ENCODE measurements around the gene RAB8B.

Gene RAB8B

GRCh38 chr15:63188926-63189871 lies at the start of gene RAB8B:
RAB8B (plus strand) TSS chr15:63189606; CDS start chr15:63189625, 19 bp downstream.
- in situ Hi-C loops (cut with MboI; ENCODE audit: low sequenced_read_pairs) = no loop called here

- in situ Hi-C loops (cut with MboI; ENCODE audit: low sequenced_read_pairs) = no loop called here
These were observed 48.5 kb upstream of the RAB8B start for GRCh38 chr15:63140936-63141335.

DNA sequence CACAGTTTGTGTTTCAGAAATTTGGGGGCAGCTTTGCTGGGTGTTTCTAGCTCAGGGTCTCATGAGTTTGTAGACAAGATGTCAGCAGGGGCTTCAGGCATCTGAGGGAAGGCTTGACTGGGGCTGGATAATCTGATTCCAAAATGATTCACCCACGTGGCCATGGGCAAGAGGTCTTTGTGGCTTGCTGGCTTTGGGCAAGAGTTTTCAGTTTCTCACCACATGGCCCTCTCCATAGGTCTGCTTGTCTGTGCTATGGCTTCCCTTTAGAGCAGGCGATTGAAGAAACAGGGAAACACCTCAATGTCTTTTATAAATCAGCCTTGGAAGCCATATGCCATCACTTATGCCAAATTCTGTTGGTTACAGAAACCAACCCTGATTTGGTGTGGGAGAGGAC lies 44.0 kb upstream of the RAB8B start:
- in situ Hi-C loops (cut with MboI; ENCODE audit: low sequenced_read_pairs) = no loop called here

DNA sequence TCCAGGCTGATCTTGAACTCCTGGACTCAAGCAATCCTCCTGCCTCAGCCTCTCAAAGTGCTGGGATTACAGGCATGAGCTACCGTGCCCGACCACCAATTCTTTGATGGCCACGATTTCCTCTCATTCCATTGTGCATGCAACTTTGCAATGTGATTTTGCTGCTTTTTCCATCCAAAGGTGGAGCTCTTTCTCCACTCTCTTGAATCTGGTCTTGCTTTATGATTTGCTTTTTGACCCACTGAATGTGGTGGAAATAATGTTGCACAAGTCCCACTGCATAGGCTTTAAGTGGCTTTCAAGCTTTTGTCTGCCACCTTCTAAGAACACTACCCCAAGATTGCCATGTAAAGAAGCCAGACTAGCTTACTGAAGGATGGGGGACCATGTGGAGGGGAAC lies 42.7 kb upstream of the RAB8B start:
- in situ Hi-C loops (cut with MboI; ENCODE audit: low sequenced_read_pairs) = no loop called here

GRCh38 chr15:63151665-63152064 lies 37.7 kb upstream of the RAB8B start:
- in situ Hi-C loops (cut with MboI; ENCODE audit: low sequenced_read_pairs) = no loop called here

- in situ Hi-C loops (cut with MboI; ENCODE audit: low sequenced_read_pairs) = no loop called here
These were observed 33.9 kb upstream of the RAB8B start for GRCh38 chr15:63155486-63155885.

- in situ Hi-C loops (cut with MboI; ENCODE audit: low sequenced_read_pairs) = no loop called here
These were observed 33.2 kb upstream of the RAB8B start for GRCh38 chr15:63156086-63156710.

DNA sequence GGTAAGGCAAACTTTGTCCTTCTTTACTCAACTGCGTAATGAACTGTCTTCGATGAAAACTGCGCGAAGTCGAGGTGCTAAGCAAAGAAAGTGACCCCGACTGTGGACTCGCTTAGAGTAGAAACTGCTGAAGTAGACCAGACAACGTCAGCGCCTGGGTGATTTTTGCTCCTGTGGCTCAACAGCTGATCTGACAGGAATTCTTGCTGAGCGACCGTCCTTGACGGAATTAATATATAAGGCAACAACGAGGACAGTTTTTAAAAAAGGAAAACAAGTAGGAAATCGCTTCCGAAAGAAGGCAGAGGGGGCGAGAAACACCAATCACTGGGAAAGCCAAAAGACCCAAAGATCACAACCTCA lies 32.7 kb upstream of the RAB8B start:
- in situ Hi-C loops (cut with MboI; ENCODE audit: low sequenced_read_pairs) = no loop called here

GRCh38 chr15:63157118-63157843 lies 32.1 kb upstream of the RAB8B start, which contains the start of gene RPS27L:
RPS27L (minus strand) TSS chr15:63157477; CDS start chr15:63157405, 72 bp downstream.
- in situ Hi-C loops (cut with MboI; ENCODE audit: low sequenced_read_pairs) = no loop called here

DNA sequence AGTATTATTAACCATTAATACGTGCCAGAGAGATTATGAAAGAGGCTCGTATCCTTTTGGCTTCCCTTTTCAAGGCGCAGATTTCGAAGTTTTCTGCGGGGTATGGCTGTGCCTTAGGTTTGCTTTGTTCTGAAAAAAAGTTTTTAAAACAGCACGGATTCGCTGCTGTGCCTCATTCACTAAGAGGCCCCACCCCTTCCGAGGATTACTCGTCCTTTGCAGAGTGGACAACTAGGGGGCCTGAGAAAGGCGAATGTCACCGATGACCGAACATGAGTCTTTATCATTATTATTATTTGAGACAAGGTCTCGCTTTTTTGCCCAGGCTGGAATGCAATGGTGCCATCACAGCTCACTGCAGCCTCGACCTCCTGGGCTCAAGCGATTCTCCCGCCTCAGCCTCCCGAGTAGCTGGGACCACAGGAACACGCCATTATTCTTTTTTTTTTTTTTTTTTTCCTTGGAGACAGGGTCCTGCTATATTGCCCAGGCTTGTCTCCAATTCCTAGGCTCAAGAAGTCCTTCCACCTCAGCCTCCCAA lies 31.4 kb upstream of the RAB8B start:
- in situ Hi-C loops (cut with MboI; ENCODE audit: low sequenced_read_pairs) = no loop called here

DNA sequence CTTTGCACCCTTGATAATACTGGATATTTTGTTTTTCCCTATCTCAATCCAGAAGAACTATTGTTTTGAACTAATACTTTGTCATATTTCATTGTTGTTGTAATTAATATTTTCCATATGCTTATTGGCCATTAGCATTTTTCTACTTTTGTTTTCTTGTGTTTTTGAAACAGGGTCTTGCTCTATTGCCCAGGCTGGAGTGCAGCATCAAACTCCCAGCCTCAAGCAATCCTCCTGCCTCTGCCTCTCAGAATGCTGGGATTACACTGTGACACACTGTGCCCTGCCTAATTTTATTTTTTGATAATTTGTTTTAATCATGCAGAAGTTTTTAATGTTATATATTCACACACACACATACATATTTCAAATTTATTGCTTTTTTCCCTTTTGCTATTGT lies 28.8 kb upstream of the RAB8B start:
- in situ Hi-C loops (cut with MboI; ENCODE audit: low sequenced_read_pairs) = no loop called here

- in situ Hi-C loops (cut with MboI; ENCODE audit: low sequenced_read_pairs) = no loop called here
These were observed 26.2 kb upstream of the RAB8B start for GRCh38 chr15:63163217-63163616.

DNA sequence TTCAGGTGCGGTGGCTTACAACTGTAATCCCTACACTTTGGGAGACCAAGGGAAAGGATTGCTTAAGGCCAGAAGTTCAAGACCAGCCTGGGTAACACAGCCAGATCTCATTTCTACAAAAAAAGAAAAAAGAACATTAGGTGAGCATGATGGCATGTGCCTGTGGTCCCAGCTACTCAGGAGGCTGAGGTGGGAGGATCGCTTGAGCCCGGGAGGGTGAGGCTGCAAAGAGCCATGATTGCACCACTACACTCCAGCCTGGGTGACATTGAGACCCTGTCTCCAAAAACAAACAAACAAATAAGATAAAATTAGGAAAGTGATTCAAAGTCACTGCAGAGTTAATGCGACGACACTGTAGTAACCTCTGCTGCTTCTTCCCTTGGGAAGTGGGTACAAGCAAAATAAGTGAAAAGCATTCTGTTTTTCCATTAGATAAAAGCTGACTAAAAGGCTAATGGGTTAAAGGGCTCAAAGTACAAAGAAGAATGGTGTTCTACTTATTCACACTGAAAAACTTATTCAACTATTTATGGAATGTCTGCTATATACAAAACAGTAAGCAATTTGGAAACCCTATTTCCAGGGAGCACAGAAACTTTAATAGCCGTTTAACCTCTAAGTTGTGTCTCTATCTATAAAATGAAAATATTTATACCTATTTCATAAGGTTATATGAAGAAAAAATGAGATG lies 24.1 kb upstream of the RAB8B start:
- in situ Hi-C loops (cut with MboI; ENCODE audit: low sequenced_read_pairs) = no loop called here

DNA sequence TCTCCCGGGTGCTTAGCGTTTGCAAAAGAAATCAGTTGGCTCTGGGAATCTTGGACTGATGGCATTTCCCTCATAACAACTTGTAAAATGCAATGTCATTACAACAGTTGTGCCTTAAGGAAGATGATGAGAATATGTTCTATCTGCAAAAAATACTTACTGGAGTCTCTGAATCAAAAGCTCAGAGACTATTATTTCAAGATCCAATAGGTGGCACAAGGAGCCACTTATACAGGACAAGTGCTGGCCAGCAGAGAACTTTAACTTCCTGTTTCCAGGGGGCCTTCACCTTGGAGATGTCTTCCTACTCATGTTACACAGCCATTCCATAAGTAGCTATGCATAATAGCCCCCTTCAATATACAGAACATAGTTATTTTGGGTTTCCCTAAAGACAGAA lies 23.2 kb upstream of the RAB8B start:
- in situ Hi-C loops (cut with MboI; ENCODE audit: low sequenced_read_pairs) = no loop called here

GRCh38 chr15:63169788-63170187 lies 19.6 kb upstream of the RAB8B start:
- in situ Hi-C loops (cut with MboI; ENCODE audit: low sequenced_read_pairs) = no loop called here

GRCh38 chr15:63172376-63172775 lies 17.0 kb upstream of the RAB8B start:
- in situ Hi-C loops (cut with MboI; ENCODE audit: low sequenced_read_pairs) = no loop called here

DNA sequence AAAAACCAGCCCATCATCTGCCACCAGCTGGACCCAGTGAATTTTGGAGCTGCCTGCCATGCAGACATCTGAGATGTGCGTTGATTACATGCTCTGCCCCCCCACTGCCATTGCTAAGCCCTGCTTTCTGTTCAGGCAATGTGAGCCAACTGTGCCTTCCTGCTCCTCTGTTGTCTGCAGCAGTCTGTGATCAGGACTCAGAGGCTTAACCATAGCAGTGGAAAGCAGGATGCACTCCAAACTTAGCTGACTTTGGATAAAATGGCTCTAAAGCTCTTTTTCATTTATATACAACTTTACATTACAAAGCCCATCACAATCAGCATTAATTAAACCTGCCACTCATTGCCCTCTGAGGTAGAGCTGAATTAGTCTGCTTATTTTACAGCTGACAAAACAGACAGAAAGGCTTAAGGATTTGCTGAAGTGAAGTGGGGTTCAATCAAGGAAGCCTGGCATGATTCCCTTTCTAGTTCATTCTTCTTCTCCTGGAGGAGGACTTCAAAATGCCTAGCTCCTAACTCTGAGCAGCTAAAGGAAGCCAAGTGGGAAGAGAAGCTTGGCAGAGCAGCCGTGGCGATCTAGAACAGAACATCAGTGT lies 16.5 kb upstream of the RAB8B start:
- in situ Hi-C loops (cut with MboI; ENCODE audit: low sequenced_read_pairs) = no loop called here

DNA sequence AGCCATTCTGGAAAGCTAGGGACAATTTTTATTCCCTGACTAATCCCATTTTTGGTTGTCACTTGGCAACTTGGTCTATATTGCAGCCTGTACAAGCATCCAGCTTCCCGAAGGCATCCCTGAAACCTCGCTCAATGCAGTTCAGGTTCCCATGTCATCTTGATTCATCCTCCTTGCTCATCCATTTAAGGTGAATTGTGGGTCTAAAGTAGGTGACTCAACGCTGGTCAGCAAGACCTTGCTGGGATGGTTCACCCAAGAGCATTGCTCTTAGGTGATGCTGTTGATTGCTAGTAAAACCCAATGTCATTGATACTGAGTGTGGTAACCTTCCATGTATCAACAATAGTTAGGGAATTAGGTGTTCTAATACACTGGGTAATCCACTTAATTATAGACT lies 13.1 kb upstream of the RAB8B start:
- in situ Hi-C loops (cut with MboI; ENCODE audit: low sequenced_read_pairs) = no loop called here

DNA sequence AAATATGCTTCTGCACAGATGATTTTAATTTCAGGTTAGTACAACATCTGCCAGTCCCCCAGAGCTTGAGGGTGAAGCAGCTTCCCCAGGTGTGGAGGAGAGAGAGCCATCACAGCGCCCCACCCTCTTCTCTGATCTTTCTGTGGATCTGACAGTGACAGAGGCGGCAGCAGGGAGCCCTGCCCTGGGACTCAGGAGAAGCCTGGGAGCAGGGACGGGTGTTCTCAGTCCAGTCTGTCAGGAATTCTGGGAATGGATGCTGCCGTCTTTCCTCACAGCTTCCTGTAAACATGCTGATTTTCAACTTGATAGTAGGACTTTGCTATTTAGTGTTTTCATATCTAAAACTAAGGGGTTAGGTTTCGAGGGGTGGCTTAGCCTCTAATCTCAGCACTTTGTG lies 11.4 kb upstream of the RAB8B start:
- in situ Hi-C loops (cut with MboI; ENCODE audit: low sequenced_read_pairs) = no loop called here

GRCh38 chr15:63180746-63181145 lies 8.7 kb upstream of the RAB8B start:
- in situ Hi-C loops (cut with MboI; ENCODE audit: low sequenced_read_pairs) = no loop called here
